ENCODE measurements around the gene SP5.

DNA sequence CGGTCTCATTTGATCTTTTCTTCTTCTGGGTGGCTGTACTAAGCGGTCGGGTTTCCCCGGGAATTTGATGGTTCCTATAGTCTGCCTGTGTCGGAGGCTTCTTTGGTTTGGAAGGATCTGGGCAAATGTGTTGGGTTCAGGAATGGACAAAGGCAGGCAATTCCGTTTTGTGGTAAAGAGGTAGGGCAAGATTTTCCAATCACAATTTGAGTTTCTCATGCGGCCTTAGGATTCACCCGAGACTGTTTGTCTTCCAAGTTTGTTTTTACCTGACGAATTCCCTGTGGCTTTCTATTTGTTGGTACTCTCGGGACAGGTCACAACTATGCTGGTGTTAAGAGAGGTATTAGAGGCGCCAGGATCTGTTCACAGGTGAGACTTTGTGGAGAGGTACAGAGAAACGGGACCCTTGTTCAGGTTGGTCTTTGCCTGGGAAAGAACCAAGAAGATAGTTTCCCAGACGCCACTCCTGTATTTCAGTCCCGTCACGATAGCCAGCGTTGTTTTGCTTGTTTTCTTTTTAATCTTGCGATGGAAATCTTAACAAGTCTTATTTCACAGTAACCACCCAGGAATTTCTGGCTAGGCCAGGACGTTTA is 3.0 kb downstream of the SP5 start:
- TF ChIP-seq, protein P1, sequence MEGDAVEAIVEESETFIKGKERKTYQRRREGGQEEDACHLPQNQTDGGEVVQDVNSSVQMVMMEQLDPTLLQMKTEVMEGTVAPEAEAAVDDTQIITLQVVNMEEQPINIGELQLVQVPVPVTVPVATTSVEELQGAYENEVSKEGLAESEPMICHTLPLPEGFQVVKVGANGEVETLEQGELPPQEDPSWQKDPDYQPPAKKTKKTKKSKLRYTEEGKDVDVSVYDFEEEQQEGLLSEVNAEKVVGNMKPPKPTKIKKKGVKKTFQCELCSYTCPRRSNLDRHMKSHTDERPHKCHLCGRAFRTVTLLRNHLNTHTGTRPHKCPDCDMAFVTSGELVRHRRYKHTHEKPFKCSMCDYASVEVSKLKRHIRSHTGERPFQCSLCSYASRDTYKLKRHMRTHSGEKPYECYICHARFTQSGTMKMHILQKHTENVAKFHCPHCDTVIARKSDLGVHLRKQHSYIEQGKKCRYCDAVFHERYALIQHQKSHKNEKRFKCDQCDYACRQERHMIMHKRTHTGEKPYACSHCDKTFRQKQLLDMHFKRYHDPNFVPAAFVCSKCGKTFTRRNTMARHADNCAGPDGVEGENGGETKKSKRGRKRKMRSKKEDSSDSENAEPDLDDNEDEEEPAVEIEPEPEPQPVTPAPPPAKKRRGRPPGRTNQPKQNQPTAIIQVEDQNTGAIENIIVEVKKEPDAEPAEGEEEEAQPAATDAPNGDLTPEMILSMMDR (IDR thresholded peaks at IDR 0.05; ENCODE audit: low read depth, low read length, missing input control): no peak
- no peak for TF ChIP-seq RAD21 (IDR thresholded peaks at IDR 0.05)
- no peak for TF ChIP-seq YY1 (IDR thresholded peaks at IDR 0.05)
- no peak for TF ChIP-seq FOXA1 (IDR thresholded peaks at IDR 0.05)
- no peak for TF ChIP-seq FOXA2 (IDR thresholded peaks at IDR 0.05)
- no peak for TF ChIP-seq GABPA (IDR thresholded peaks at IDR 0.05 in 1 of 2, conservative IDR thresholded peaks at IDR 0.05 in 1 of 2)

All from liver (tissue), 3 donors.